SK-N-SH (cell line): ENCODE data around the gene RAD23B.

Experiments used
- EP300 ChIP-seq, 2 experiments: IDR thresholded peaks; 2 replicates each; pipeline versions ENCODE4 v1.4.0 to v1.6.1; 2012; ENCODE audit warnings: borderline replicate concordance in 1 of 2, low read depth in 1 of 2, low read length in 1 of 2
- EZH2phosphoT487 ChIP-seq: fragments of 200-600 bp; sonication (generic); IDR thresholded peaks from 2 replicates; pipeline ENCODE4 v1.6.1; 2017; ENCODE audit warnings: low read depth, mixed run types, mild to moderate bottlenecking, antibody characterized with exemption, moderate library complexity, borderline replicate concordance
- JUND ChIP-seq: IDR thresholded peaks from 2 replicates; pipeline ENCODE4 v1.4.0; 2012
- MXI1 ChIP-seq: IDR thresholded peaks from 2 replicates; pipeline ENCODE4 v1.6.1; 2012; ENCODE audit warnings: mild to moderate bottlenecking, low read depth, low read length, improper control_type of control experiment
- RCOR1 ChIP-seq: fragments of 150-350 bp; IDR thresholded peaks from 2 replicates; pipeline ENCODE4 v1.6.1; 2017; ENCODE audit warnings: antibody characterized with exemption, low read length
- SIN3A ChIP-seq: IDR thresholded peaks from 2 replicates; pipeline ENCODE4 v1.6.1; 2012; ENCODE audit warnings: low read depth, mild to moderate bottlenecking, low read length, moderate library complexity, borderline replicate concordance
- TF ChIP-seq, protein P1 (sequence below): fragments of 200-600 bp; sonication (generic); IDR thresholded peaks from 2 replicates; pipeline ENCODE4 v1.6.1; 2017; ENCODE audit warnings: antibody characterized with exemption, mild to moderate bottlenecking, moderate library complexity
- TF ChIP-seq, protein P2 (sequence below): IDR thresholded peaks from 2 replicates; pipeline ENCODE4 v1.4.0; 2012; ENCODE audit warnings: low read depth, borderline replicate concordance
- TF ChIP-seq, protein P3 (sequence below): IDR thresholded peaks from 2 replicates; pipeline ENCODE4 v1.6.1; 2012; ENCODE audit warnings: mild to moderate bottlenecking, low read depth, low read length, moderate library complexity

GRCh38 chr9:107313555-107314096 is 30.5 kb downstream of the RAD23B start:
- TF ChIP-seq, protein P1, sequence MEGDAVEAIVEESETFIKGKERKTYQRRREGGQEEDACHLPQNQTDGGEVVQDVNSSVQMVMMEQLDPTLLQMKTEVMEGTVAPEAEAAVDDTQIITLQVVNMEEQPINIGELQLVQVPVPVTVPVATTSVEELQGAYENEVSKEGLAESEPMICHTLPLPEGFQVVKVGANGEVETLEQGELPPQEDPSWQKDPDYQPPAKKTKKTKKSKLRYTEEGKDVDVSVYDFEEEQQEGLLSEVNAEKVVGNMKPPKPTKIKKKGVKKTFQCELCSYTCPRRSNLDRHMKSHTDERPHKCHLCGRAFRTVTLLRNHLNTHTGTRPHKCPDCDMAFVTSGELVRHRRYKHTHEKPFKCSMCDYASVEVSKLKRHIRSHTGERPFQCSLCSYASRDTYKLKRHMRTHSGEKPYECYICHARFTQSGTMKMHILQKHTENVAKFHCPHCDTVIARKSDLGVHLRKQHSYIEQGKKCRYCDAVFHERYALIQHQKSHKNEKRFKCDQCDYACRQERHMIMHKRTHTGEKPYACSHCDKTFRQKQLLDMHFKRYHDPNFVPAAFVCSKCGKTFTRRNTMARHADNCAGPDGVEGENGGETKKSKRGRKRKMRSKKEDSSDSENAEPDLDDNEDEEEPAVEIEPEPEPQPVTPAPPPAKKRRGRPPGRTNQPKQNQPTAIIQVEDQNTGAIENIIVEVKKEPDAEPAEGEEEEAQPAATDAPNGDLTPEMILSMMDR, result no peak
- TF ChIP-seq MXI1, result no peak
- TF ChIP-seq SIN3A, result no peak
- TF ChIP-seq EZH2phosphoT487, result no peak
- TF ChIP-seq JUND, result no peak
- TF ChIP-seq RCOR1, result no peak
- no peak for TF ChIP-seq EP300 (IDR thresholded peaks at IDR 0.05; ENCODE audit: borderline replicate concordance in 1 of 2, low read depth in 1 of 2, low read length in 1 of 2)
- TF ChIP-seq, protein P2, sequence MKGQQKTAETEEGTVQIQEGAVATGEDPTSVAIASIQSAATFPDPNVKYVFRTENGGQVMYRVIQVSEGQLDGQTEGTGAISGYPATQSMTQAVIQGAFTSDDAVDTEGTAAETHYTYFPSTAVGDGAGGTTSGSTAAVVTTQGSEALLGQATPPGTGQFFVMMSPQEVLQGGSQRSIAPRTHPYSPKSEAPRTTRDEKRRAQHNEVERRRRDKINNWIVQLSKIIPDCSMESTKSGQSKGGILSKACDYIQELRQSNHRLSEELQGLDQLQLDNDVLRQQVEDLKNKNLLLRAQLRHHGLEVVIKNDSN, result no peak
- TF ChIP-seq, protein P3, sequence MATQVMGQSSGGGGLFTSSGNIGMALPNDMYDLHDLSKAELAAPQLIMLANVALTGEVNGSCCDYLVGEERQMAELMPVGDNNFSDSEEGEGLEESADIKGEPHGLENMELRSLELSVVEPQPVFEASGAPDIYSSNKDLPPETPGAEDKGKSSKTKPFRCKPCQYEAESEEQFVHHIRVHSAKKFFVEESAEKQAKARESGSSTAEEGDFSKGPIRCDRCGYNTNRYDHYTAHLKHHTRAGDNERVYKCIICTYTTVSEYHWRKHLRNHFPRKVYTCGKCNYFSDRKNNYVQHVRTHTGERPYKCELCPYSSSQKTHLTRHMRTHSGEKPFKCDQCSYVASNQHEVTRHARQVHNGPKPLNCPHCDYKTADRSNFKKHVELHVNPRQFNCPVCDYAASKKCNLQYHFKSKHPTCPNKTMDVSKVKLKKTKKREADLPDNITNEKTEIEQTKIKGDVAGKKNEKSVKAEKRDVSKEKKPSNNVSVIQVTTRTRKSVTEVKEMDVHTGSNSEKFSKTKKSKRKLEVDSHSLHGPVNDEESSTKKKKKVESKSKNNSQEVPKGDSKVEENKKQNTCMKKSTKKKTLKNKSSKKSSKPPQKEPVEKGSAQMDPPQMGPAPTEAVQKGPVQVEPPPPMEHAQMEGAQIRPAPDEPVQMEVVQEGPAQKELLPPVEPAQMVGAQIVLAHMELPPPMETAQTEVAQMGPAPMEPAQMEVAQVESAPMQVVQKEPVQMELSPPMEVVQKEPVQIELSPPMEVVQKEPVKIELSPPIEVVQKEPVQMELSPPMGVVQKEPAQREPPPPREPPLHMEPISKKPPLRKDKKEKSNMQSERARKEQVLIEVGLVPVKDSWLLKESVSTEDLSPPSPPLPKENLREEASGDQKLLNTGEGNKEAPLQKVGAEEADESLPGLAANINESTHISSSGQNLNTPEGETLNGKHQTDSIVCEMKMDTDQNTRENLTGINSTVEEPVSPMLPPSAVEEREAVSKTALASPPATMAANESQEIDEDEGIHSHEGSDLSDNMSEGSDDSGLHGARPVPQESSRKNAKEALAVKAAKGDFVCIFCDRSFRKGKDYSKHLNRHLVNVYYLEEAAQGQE, result no peak
